H1 (cell line): ENCODE measurements around the gene ATF7IP. TPM values are rescaled to one million over a fixed set of nuclear protein-coding genes. Genes with fewer than 3 reads are reported as not detected.

Experiments used
- CTCF ChIA-PET: fragments of 300-600 bp; sonication (Branson Sonifier 250); formaldehyde crosslinking; loops from one replicate; lab custom pipeline; 2021; ENCODE audit not compliant: partially characterized antibody; lab: Charles Lee
- POLR2A ChIA-PET: fragments of 300-600 bp; sonication (Branson Sonifier 250); formaldehyde crosslinking; loops from one replicate; lab custom pipeline; 2021; ENCODE audit warnings: inconsistent platforms; ENCODE audit not compliant: partially characterized antibody; lab: Charles Lee
- DNase-seq, 2 experiments: peaks; one replicate each; pipeline versions ENCODE4 v3.0.0 to v3.0.0-alpha.2; 2010 to 2022; ENCODE audit warnings: low spot score in 2 of 2, low read depth in 1 of 2, mixed read lengths in 1 of 2
- FAIRE-seq: peaks from 2 replicates; lab custom pipeline; 2011; peaks lifted over from hg19 to GRCh38; lab: Jason Lieb, UNC
- H2AFZ ChIP-seq: 2 replicates; pipeline ENCODE4 v1.8.1; 2012; ENCODE audit warnings: low read length, inconsistent platforms
- H2AK5ac ChIP-seq: 2 replicates; pipeline ENCODE4 v1.6.1; 2013; ENCODE audit warnings: low read depth, low read length
- H2BK120ac ChIP-seq: replicated peaks from 2 replicates; pipeline ENCODE3; 2013; ENCODE audit warnings: low read depth, low read length, inconsistent platforms
- H2BK12ac ChIP-seq: 2 replicates; pipeline ENCODE4 v1.6.1; 2013; ENCODE audit warnings: low read depth, low read length
- H2BK15ac ChIP-seq: 2 replicates; pipeline ENCODE4 v1.6.1; 2013; ENCODE audit warnings: low read length
- H2BK20ac ChIP-seq: 2 replicates; pipeline ENCODE4 v1.6.1; 2013; ENCODE audit warnings: low read length
- H2BK5ac ChIP-seq: 2 replicates; pipeline ENCODE4 v1.6.1; 2013; ENCODE audit warnings: low read depth, low read length
- H3K14ac ChIP-seq: 2 replicates; pipeline ENCODE4 v1.6.1; 2013; ENCODE audit warnings: inconsistent platforms; ENCODE audit not compliant: insufficient read length
- H3K18ac ChIP-seq: 2 replicates; pipeline ENCODE4 v1.6.1; 2013; ENCODE audit warnings: low read length; ENCODE audit errors: extremely low read depth
- H3K23ac ChIP-seq: 2 replicates; pipeline ENCODE4 v1.6.1; 2013; ENCODE audit warnings: inconsistent platforms; ENCODE audit not compliant: insufficient read length
- H3K23me2 ChIP-seq: 2 replicates; pipeline ENCODE4 v1.6.1; 2013; ENCODE audit warnings: low read depth, low read length
- H3K27ac ChIP-seq: 2 replicates; pipeline ENCODE4 v1.6.1; 2011; ENCODE audit warnings: low read depth, low read length, inconsistent platforms
- H3K27me3 ChIP-seq, 4 experiments: replicated peaks in 1 of 4; 1 replicate in 1 of 4; 2 replicates in 3 of 4; pipeline versions ENCODE4 v1.6.1 to v1.8.1; 2011 to 2013; ENCODE audit warnings: low read length in 3 of 4, mild to moderate bottlenecking in 3 of 4, inconsistent platforms in 2 of 4, mixed read lengths in 2 of 4, moderate library complexity in 1 of 4; ENCODE audit not compliant: control insufficient read depth in 3 of 4, insufficient read depth in 3 of 4; ENCODE audit errors: extremely low read depth in 1 of 4
- H3K36me3 ChIP-seq, 4 experiments: 2 replicates each; pipeline versions ENCODE4 v1.6.1 to v1.8.1; 2011 to 2013; ENCODE audit warnings: mild to moderate bottlenecking in 4 of 4, low read length in 3 of 4, moderate library complexity in 2 of 4, control low read depth in 1 of 4, inconsistent platforms in 1 of 4; ENCODE audit not compliant: insufficient read depth in 4 of 4, control insufficient read depth in 2 of 4
- H3K4ac ChIP-seq: replicated peaks from 2 replicates; pipeline ENCODE3; 2013; ENCODE audit warnings: low read length, low read depth, mixed read lengths, inconsistent platforms; ENCODE audit not compliant: insufficient read length
- H3K4me1 ChIP-seq, 4 experiments: replicated peaks in 1 of 4; 1 replicate in 1 of 4; 2 replicates in 3 of 4; pipeline versions ENCODE4 v1.6.1 to v1.8.1; 2011 to 2013; ENCODE audit warnings: low read length in 3 of 4, inconsistent platforms in 2 of 4, mixed read lengths in 1 of 4; ENCODE audit not compliant: insufficient read depth in 4 of 4, control insufficient read depth in 3 of 4
- H3K4me2 ChIP-seq, 2 experiments: 2 replicates each; pipeline versions ENCODE4 v1.6.1 to v1.8.1; 2011 to 2013; ENCODE audit warnings: low read depth in 2 of 2, low read length in 2 of 2, control low read depth in 1 of 2, inconsistent platforms in 1 of 2, mild to moderate bottlenecking in 1 of 2; ENCODE audit not compliant: insufficient read depth in 1 of 2
- H3K4me3 ChIP-seq, 4 experiments: fragments of 200-600, 300-600 bp in 1 of 4; sonication (generic), shearing (Covaris generic), sonication (Bioruptor Twin) in 1 of 4; 2 replicates each; pipeline versions ENCODE4 v1.5.1 to v1.8.1; 2011 to 2016; ENCODE audit warnings: low read length in 4 of 4, low read depth in 3 of 4, control low read depth in 2 of 4, inconsistent platforms in 2 of 4, mild to moderate bottlenecking in 2 of 4, mixed read lengths in 1 of 4, moderate library complexity in 1 of 4; ENCODE audit not compliant: insufficient read depth in 2 of 4; ENCODE audit errors: extremely low read depth in 1 of 4
- H3K56ac ChIP-seq: replicated peaks from 2 replicates; pipeline ENCODE3; 2013; ENCODE audit warnings: low read depth, mild to moderate bottlenecking, mixed read lengths, low read length, inconsistent platforms; ENCODE audit not compliant: insufficient read length
- H3K79me1 ChIP-seq: 2 replicates; pipeline ENCODE4 v1.6.1; 2013; ENCODE audit warnings: low read depth, low read length, control low read depth
- H3K79me2 ChIP-seq, 2 experiments: 2 replicates each; pipeline versions ENCODE4 v1.6.1 to v1.8.1; 2012 to 2013; ENCODE audit warnings: low read length in 2 of 2, mild to moderate bottlenecking in 2 of 2, inconsistent platforms in 1 of 2; ENCODE audit not compliant: insufficient read depth in 2 of 2, control insufficient read depth in 1 of 2
- H3K9ac ChIP-seq, 4 experiments: replicated peaks in 1 of 4; 1 replicate in 1 of 4; 2 replicates in 3 of 4; pipeline versions ENCODE4 v1.6.1 to v1.8.1; 2011 to 2013; ENCODE audit warnings: low read depth in 3 of 4, low read length in 3 of 4, control low read depth in 2 of 4, mild to moderate bottlenecking in 2 of 4, moderate library complexity in 2 of 4, inconsistent platforms in 1 of 4; ENCODE audit errors: extremely low read depth in 1 of 4
- H3K9me3 ChIP-seq, 2 experiments: 2 replicates each; pipeline versions ENCODE4 v1.6.1 to v1.8.1; 2012 to 2013; ENCODE audit warnings: mild to moderate bottlenecking in 2 of 2, moderate library complexity in 2 of 2, control low read depth in 1 of 2, inconsistent platforms in 1 of 2, low read depth in 1 of 2, low read length in 1 of 2, mixed read lengths in 1 of 2; ENCODE audit not compliant: insufficient read depth in 2 of 2
- H4K20me1 ChIP-seq, 2 experiments: replicated peaks in 1 of 2; 2 replicates each; pipeline versions ENCODE3 to v1.8.1; 2011 to 2013; ENCODE audit warnings: inconsistent platforms in 2 of 2, low read length in 2 of 2, mild to moderate bottlenecking in 1 of 2; ENCODE audit not compliant: insufficient read depth in 2 of 2, control insufficient read depth in 1 of 2
- H4K5ac ChIP-seq: 2 replicates; pipeline ENCODE4 v1.6.1; 2013; ENCODE audit warnings: low read length, low read depth, mixed read lengths, inconsistent platforms; ENCODE audit not compliant: insufficient read length
- H4K8ac ChIP-seq: 2 replicates; pipeline ENCODE4 v1.8.0; 2013; ENCODE audit warnings: mild to moderate bottlenecking, moderate library complexity, low read length, inconsistent platforms; ENCODE audit not compliant: insufficient read depth; ENCODE audit errors: extremely low read depth
- H4K91ac ChIP-seq: replicated peaks from 2 replicates; pipeline ENCODE3; 2013; ENCODE audit warnings: low read length, mixed read lengths, inconsistent platforms; ENCODE audit not compliant: insufficient read length
- ASH2L ChIP-seq: fragments of 200-600, 300-600 bp; sonication (generic); IDR thresholded peaks from one replicate; pipeline ENCODE4 v1.7.1; 2017; ENCODE audit warnings: low read length
- CBX5 ChIP-seq: fragments of 300-800, 300-1000 bp; sonication (generic); IDR thresholded peaks from 2 replicates; pipeline ENCODE4 v1.7.1; 2016; ENCODE audit warnings: antibody characterized with exemption, low read length, low read depth
- CREB1 ChIP-seq: IDR thresholded peaks from 2 replicates; pipeline ENCODE4 v1.6.1; 2012; ENCODE audit warnings: inconsistent platforms
- CTBP2 ChIP-seq: IDR thresholded peaks from 2 replicates; pipeline ENCODE4 v1.7.0; 2011; ENCODE audit warnings: borderline replicate concordance, mild to moderate bottlenecking, moderate library complexity, mixed read lengths, low read length; ENCODE audit not compliant: insufficient read depth, insufficient read length
- HDAC2 ChIP-seq, 2 experiments: fragments of 300-600 bp in 1 of 2; sonication (generic) in 1 of 2; IDR thresholded peaks; 2 replicates each; pipeline ENCODE4 v1.6.1; 2011 to 2012; ENCODE audit warnings: low read depth in 2 of 2, low read length in 2 of 2, mild to moderate bottlenecking in 2 of 2, moderate library complexity in 2 of 2, borderline replicate concordance in 1 of 2, inconsistent platforms in 1 of 2
- NANOG ChIP-seq: IDR thresholded peaks from 2 replicates; pipeline ENCODE4 v1.6.1; 2011; ENCODE audit warnings: low read length, low read depth, mild to moderate bottlenecking, inconsistent platforms; ENCODE audit not compliant: insufficient read depth, poor library complexity, severe bottlenecking
- SP2 ChIP-seq: IDR thresholded peaks from 2 replicates; pipeline ENCODE4 v1.6.1; 2012; ENCODE audit warnings: mild to moderate bottlenecking, low read length, inconsistent platforms
- TCF12 ChIP-seq: IDR thresholded peaks from 2 replicates; pipeline ENCODE4 v1.6.1; 2011; ENCODE audit warnings: low read depth, mild to moderate bottlenecking, low read length
- WGBS, 2 experiments: shearing (Covaris generic) in 1 of 2; methylation state at CpG; one replicate each; pipeline versions ENCODE4 v1.1.6 to v1.1.7; 2013 to 2015; ENCODE audit warnings: low lambda C conversion rate in 2 of 2, mixed read lengths in 2 of 2, inconsistent platforms in 1 of 2, low coverage in 1 of 2, missing lambda C conversion rate in 1 of 2; ENCODE audit not compliant: insufficient replicate concordance in 2 of 2, insufficient coverage in 1 of 2, insufficient read length in 1 of 2; ENCODE audit errors: extremely low coverage in 1 of 2, missing lambda C conversion rate in 1 of 2; 5-methylcytosine and 5-hydroxymethylcytosine counted together
- polyA plus RNA-seq, 7 experiments: library from polyadenylated mRNA; depleted of rRNA in 3 of 7; stranded (reverse) in 5 of 7; unstranded in 2 of 7; fragments of >200 nt in 5 of 7; fragments of 200-250 nt in 2 of 7; gene quantifications; 1 replicate in 5 of 7; 2 replicates in 1 of 7; 4 replicates in 1 of 7; pipeline versions ENCODE4 v1.2.1 to v1.2.3, GENCODE V29; 2011 to 2013; ENCODE audit warnings: missing spikeins in 2 of 7, mixed read lengths in 2 of 7
- total RNA-seq: library from RNA; stranded (reverse); fragmentation: NEBNext Ultra II Directional; extraction: Animal tissue kit (Norgen Biotek cat#: 25700); gene quantifications from 2 replicates; pipeline ENCODE4 v1.2.1, GENCODE V29; 2021

Gene ATF7IP
- total and polyA plus RNA-seq, 2 of the 8 experiments (the other 6 are each of a cell fraction or from before 2014, with no cell fraction given), result 34.2 to 148 TPM

- no peak overlapping the region for H3K9ac ChIP-seq
- no peak overlapping the region for H2AFZ ChIP-seq
- no peak overlapping the region for H2BK5ac ChIP-seq
- 0 out of 4 replicates have a peak, but pooled peaks cover 0 to 3% of the 10 kb centered on the region in 2 experiments for H3K9me3 ChIP-seq
- no peak overlapping the region for H2BK15ac ChIP-seq
- H3K27me3 ChIP-seq, result no peaks in the 10 kb centered on the region
- no peak overlapping the region for H2BK20ac ChIP-seq
- H3K79me1 ChIP-seq, result no peaks in the 10 kb centered on the region; the same call in 1 of the 2 replicates
- no peak overlapping the region for H2BK12ac ChIP-seq
- no peak overlapping the region for H4K5ac ChIP-seq
- H2AK5ac ChIP-seq, result no peak overlapping the region
- CTCF ChIA-PET, result interaction anchor here (0.8 to 1.0 kb wide), 2 partner anchors 10 to 29 kb away, joined by 3 read pairs; no protein-coding TSS in a partner anchor
- no peak for TF ChIP-seq ASH2L
- TF ChIP-seq CBX5, result no peak
- TF ChIP-seq CTBP2, result no peak
- no peak for TF ChIP-seq TCF12
- TF ChIP-seq HDAC2 (IDR thresholded peaks at IDR 0.05; ENCODE audit: borderline replicate concordance in 1 of 2, low read depth in 2 of 2, low read length in 2 of 2), result no peak
- no peak for TF ChIP-seq NANOG
- TF ChIP-seq SP2, result no peak
- TF ChIP-seq CREB1, result no peak
- TF ChIP-seq, all 59 proteins: peak for 0
- Histone ChIP-seq H3K27ac (no peak overlapping the region), H3K36me3 (peaks cover 6 to 47% (median 14%) of the 10 kb centered on the region in 4 experiments), H3K79me2 (peaks cover 43 to 100% of the 10 kb centered on the region in 2 experiments), H4K20me1 (peaks cover 3 to 4% of the 10 kb centered on the region in 2 experiments), H3K14ac (no peak overlapping the region), H3K56ac (no peak overlapping the region), H2BK120ac (no peak overlapping the region), H3K4me3 (no peak overlapping the region), H3K4me2 (no peak overlapping the region), H3K4ac (no peak overlapping the region), H4K91ac (no peak overlapping the region), H3K18ac (no peak overlapping the region), H4K8ac (no peak overlapping the region), H3K4me1 (peaks cover 0 to 3% (median under 1%) of the 10 kb centered on the region in 4 experiments; a peak in 1 of 7 replicates), H3K23ac (no peak overlapping the region), H3K23me2 (no peaks in the 10 kb centered on the region)
- WGBS, 2 experiments, result 100% methylated on average over 3 of the region's 3 CpGs; no CpG with 5 or more reads in 1 of the 2 experiments
- no peak for FAIRE-seq
- POLR2A ChIA-PET, result interaction anchor here (0.8 to 1.0 kb wide), 3 partner anchors 9 to 59 kb away, joined by 3 to 4 read pairs (median 3); no protein-coding TSS in a partner anchor
- DNase-seq, result no peak
Observed at GRCh38 chr12:14424545-14424944, 59.1 kb downstream of the ATF7IP start.
